ENCODE data around the gene YY1. TPM values are rescaled to one million over a fixed set of nuclear protein-coding genes. Genes with fewer than 3 reads are reported as not detected.

YY1 gene
- total RNA-seq, 1 donor from 2014 or later, result 41.9 TPM

- TF ChIP-seq, protein P1, sequence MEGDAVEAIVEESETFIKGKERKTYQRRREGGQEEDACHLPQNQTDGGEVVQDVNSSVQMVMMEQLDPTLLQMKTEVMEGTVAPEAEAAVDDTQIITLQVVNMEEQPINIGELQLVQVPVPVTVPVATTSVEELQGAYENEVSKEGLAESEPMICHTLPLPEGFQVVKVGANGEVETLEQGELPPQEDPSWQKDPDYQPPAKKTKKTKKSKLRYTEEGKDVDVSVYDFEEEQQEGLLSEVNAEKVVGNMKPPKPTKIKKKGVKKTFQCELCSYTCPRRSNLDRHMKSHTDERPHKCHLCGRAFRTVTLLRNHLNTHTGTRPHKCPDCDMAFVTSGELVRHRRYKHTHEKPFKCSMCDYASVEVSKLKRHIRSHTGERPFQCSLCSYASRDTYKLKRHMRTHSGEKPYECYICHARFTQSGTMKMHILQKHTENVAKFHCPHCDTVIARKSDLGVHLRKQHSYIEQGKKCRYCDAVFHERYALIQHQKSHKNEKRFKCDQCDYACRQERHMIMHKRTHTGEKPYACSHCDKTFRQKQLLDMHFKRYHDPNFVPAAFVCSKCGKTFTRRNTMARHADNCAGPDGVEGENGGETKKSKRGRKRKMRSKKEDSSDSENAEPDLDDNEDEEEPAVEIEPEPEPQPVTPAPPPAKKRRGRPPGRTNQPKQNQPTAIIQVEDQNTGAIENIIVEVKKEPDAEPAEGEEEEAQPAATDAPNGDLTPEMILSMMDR (conservative IDR thresholded peaks at IDR 0.05; ENCODE audit: low read depth, low read length), result no peak
- no peak for DNase-seq (ENCODE audit: low read depth)
- no peak overlapping the region for H3K4me3 ChIP-seq (ENCODE audit: low read depth, low read length)
Measured at GRCh38 chr14:100314724-100315123, 75.8 kb downstream of the YY1 start.

GRCh38 chr14:100317389-100317788 lies 78.4 kb downstream of the YY1 start:
- DNase-seq (ENCODE audit: low read depth), result no peak
- no peak overlapping the region for H3K4me3 ChIP-seq (ENCODE audit: low read depth, low read length)
- TF ChIP-seq, protein P1 (conservative IDR thresholded peaks at IDR 0.05; ENCODE audit: low read depth, low read length), result no peak

DNA sequence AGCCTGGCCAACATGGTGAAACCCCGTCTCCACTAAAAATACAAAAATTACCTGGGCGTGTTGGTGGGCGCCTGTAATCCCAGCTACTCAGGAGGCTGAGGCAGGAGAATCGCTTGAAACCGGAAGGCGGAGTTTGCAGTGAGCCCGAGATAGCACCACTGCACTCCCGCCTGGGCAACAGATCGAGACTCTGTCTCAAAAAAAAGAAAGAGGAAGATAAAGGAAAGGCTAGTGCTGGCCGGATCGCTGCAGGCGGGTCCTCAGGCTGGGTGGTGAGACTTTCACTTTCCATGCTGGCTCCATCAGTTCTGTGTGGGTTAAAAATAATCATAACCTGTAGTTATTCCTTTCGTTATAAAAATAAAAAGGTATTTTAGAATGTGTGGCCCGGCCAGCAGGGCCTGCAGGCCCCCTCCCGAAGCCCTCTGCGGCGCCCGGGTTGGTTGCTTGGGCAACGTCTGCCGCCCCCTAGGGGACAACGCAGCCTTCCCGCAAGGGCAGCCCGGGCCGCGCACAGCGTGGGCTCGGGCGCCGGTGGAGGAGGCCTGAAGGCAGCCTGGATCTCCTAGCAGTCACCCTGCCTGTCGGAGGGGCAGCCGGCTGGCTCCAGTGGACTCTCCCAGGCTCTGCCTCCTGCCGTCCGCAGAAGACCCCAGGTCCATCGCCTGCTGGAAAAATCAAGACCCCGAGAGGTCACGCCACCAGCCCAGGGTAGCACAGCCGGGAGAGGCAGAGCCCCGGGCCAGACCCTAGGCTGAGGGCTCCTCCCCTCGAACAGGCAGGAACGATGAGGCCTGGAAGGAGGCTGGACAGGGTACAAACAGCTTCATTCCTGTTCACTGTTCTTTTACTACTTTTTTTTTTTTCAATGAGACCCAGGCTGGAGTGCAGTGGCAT lies 79.2 kb downstream of the YY1 start:
- DNase-seq (ENCODE audit: low read depth), result no peak
- H3K4me3 ChIP-seq (ENCODE audit: low read depth, low read length), result peak overlapping the region; percentile 30
- TF ChIP-seq, protein P1 (conservative IDR thresholded peaks at IDR 0.05; ENCODE audit: low read depth, low read length), result peak; percentile 69

DNA sequence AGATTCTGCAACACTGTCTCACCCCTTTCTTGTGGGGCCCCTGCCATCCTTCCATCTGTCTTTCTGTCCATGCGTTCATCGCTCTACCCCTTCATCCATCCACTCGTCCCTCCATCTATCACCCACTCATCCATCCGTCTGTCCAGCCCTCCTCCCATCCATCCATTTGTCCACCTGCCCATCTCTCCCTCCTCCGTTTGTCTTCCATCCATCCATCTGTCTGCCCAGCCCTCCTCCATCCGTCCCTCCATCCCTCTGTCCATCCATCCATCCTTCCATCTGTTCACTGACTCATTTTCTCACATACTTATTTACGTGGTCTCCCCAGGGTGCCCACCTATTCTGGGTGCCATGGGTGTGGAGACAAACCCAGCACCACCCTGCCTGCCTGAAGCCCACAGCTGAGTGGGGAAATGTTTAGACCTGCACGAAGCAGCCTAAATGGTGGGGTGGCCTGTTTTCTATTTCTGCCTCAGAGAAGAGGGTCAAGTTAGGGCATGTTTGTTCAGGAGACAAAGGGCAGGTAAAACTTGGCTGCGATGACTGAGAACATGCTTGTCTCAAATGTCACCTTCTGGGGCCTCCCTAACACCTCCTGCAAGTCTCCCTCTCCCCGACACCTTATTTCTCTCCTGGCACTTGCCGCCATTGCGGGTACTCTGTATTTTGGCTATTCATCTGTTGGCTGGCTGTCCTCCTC lies 81.4 kb downstream of the YY1 start:
- H3K4me3 ChIP-seq (ENCODE audit: low read depth, low read length), result no peak overlapping the region
- TF ChIP-seq, protein P1 (conservative IDR thresholded peaks at IDR 0.05; ENCODE audit: low read depth, low read length), result no peak
- DNase-seq (ENCODE audit: low read depth), result no peak

DNA sequence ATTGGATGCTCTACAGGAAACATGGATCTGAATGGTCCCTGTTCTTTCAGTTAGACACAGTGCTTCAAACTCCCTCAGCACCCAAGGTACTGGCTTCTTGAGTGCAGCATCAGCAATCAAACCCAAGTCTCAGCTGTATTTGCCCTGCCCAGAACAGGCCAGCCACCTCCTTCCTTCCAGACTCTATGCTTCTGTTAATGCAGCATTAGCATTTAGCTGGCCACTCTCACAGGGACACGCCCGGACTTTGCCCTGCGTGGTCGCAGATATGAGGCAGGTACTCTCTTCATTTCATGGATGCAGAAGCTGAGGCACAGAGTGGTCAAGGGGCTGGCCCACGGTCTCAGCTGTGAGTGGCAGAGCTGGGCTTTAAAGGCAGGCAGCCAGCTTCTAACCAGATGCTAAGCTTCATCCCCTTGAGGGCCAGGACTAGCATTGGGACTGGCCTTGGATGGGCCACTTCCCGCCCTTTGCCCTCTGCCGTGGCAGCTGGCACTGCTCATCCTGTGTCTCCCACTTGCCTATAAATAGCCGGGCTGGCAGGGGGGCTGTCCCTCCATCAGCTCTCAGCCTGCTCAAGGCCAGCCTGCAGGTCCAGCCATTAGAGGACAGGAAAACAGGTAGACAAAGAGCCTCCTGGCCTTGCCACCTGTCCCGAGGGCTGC lies 82.7 kb downstream of the YY1 start:
- DNase-seq (ENCODE audit: low read depth), result no peak
- no peak overlapping the region for H3K4me3 ChIP-seq (ENCODE audit: low read depth, low read length)
- TF ChIP-seq, protein P1 (conservative IDR thresholded peaks at IDR 0.05; ENCODE audit: low read depth, low read length), result no peak

- TF ChIP-seq, protein P1 (conservative IDR thresholded peaks at IDR 0.05; ENCODE audit: low read depth, low read length), result no peak
- no peak overlapping the region for H3K4me3 ChIP-seq (ENCODE audit: low read depth, low read length)
- DNase-seq (ENCODE audit: low read depth), result no peak
Measured at GRCh38 chr14:100322138-100322957, 83.4 kb downstream of the YY1 start.

Data from epithelial cell of proximal tubule (primary cell).